Hematopoietic multipotent progenitor cell treated with erythropoietin and hydrocortisone succinate and interleukin-3 and kit ligand, for 8 days (in vitro differentiated cells): ENCODE data around the gene TMED4.

Source experiments
- DNase-seq: peaks from one replicate; pipeline ENCODE4 v3.0.0-alpha.2; 2015

TMED4 gene

GRCh38 chr7:44539669-44540506 is 42.1 kb downstream of the TMED4 start:
- DNase-seq: no peak

DNA sequence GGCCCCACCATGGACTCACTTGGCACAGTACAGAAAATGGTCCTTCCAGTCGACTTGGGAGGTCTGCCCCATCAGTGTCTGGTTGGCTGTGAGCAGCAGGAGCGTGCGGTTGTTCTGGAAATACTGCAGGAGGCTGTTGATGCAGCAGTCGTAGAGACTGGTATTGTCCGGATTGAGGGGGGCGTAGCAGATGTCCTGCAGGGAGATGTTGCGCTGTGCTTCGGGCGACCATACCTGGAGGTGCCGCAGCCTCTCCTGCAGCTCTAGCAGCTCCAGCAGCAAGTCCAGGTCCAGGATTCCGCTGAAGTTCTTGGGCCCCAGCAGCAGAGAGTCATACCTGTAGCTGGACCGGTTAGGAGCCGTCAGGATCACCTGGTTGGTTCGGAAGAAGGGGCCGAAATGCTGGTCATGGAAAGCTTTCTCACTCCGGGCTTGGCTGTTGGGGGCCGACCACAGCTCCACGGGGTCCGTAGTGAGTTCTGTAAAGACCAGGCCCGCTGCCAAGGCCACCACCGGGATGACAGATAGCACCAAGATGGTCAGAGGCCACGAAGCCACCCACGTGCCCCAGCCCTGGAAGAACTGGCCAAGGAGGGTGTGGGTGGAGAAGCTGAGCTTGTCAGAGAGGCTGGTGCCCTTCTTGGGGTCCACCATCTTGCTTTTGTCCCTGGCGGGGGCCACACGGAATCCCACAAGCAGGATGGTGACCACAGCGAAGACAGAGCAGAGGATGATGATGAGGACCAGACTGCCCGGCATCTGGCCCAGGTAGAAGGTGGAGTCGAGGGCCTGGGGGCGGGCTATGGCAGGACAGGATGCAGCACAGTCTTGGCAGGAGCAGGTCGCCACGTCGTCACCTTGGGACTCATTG is 43.0 kb downstream of the TMED4 start:
- DNase-seq: no peak

- DNase-seq: no peak
These were observed 43.8 kb downstream of the TMED4 start for GRCh38 chr7:44538093-44538797.

- no peak for DNase-seq
These were observed 44.6 kb downstream of the TMED4 start for GRCh38 chr7:44537442-44537841.

DNA sequence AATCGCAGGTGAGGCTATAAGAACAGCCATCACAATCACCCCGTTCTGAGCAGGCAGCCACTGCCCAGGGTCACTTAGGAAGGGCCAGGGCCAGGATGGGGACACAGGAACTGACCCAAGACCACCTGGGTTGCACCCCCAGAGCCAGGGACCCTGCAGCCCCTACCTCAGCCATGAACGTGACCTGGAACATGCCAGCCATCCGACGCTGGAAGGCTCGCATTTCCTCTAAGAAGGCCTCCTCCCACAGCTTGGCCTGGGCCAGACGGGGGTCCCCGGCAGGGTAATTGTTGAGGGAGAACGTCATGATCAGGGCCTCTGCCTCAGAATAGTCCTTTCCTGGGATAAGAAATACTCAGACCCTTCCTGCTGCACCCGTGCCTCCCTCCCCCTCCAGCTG is 45.9 kb downstream of the TMED4 start:
- no peak for DNase-seq

- DNase-seq: no peak
These were observed 46.5 kb downstream of the TMED4 start for GRCh38 chr7:44535348-44536064.

DNA sequence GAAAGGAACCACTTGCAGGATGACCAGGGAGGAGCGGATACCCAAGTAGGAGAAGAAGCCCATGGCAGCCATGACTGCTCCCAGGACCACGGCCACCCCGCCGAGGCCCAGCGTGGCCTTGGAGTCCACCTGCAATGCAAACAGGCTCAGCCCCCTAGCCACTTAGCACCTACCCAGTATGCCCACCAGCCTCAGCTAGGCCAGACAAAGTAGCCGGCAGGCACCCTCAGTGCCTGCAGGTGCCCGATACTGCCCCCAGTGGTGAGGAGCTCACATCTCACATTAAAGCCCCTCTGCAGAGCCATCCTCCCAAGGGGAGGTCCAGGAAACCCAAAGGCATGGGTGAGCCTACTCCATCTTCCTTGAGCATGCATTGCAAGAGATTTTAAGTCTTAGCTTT is 47.5 kb downstream of the TMED4 start:
- DNase-seq: peak; percentile 74

DNA sequence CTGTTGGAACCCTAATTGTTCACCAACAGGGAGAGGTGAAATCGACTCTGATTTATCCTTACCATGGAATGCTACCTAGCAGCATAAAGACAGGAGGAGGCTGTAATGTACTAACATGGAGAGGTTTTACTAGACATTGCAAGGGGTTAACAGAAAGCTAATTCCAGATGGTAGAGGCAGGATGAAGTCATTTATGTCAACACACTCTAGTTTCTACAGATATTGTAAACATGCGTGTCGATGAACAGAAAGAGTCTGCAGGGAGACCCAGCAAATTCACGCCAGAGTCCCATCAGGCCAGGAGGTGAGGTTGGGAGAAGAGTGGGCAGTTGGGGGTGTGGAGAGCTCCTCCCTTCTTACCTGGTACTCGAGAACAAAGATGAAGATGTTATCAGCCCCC is 47.9 kb downstream of the TMED4 start:
- no peak for DNase-seq

DNA sequence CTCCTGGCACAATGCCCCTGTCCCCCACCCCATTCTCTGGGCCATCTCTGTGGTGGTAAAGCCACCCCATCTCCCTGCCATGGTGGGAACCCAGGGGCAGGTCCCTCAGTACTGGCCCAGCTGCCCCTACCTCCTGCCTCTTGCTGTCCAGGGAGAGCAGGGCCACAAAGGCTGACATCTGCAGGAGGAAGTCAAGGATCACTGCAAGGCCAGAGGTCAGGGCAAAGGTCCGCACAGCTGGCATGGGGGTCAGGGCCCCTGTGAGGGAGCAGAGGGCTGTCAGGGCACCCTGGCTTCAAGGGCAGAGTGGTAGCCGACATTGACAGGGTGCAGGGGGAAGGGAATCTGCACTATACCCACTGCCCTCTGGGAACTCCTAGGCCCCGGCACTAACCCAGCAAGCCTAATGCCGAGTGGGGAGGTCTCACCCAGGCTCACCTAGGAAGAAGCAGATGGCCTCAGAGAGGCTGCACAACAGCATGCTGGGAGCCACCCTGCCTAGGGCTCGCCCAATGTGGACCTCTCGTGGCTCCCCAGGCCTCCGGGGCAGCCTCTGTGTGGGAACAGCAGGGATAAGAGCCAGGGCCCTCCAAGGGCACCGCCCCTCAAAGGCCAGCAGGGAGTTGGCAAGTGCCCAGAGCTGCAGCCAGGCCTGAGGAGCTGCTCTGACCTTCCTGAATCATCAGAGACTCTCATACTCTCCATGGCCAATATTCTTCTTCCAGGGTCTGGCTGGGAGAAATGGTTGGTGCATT is 48.6 kb downstream of the TMED4 start:
- no peak for DNase-seq

- no peak for DNase-seq
These were observed 50.3 kb downstream of the TMED4 start for GRCh38 chr7:44531421-44532380.

- DNase-seq: no peak
These were observed 51.0 kb downstream of the TMED4 start for GRCh38 chr7:44530990-44531389.
